GM12878 (cell line): ENCODE measurements around the gene CAMK4.

Experiments
- BACH1 ChIP-seq: fragments of 450-650 bp; IDR thresholded peaks from 2 replicates; pipeline ENCODE4 v1.6.1; 2017; ENCODE audit warnings: mild to moderate bottlenecking, borderline replicate concordance
- BRCA1 ChIP-seq: IDR thresholded peaks from 2 replicates; pipeline ENCODE4 v1.6.1; 2011; ENCODE audit warnings: low read depth, low read length, improper control_type of control experiment
- CTCF ChIP-seq, 3 experiments: IDR thresholded peaks in 2 of 3; conservative IDR thresholded peaks in 1 of 3; 2 replicates each; pipeline ENCODE4 v1.5.1; 2011; ENCODE audit warnings: low read depth in 3 of 3, low read length in 3 of 3, mild to moderate bottlenecking in 3 of 3, control low read depth in 2 of 3, moderate library complexity in 2 of 3, inconsistent platforms in 1 of 3, mixed read lengths in 1 of 3; ENCODE audit not compliant: control insufficient read depth in 2 of 3, insufficient read depth in 1 of 3; ENCODE audit errors: extremely low read depth in 1 of 3
- JUND ChIP-seq: IDR thresholded peaks from 2 replicates; pipeline ENCODE4 v1.6.1; 2012; ENCODE audit warnings: low read depth, mild to moderate bottlenecking, low read length, improper control_type of control experiment, moderate library complexity
- MEF2B ChIP-seq: fragments of 450-650 bp; IDR thresholded peaks from 2 replicates; pipeline ENCODE4 v1.6.1; 2018; ENCODE audit warnings: mild to moderate bottlenecking, moderate library complexity; ENCODE audit not compliant: partially characterized antibody, poor library complexity, severe bottlenecking
- NR2C1 ChIP-seq: fragments of 450-650 bp; IDR thresholded peaks from 2 replicates; pipeline ENCODE4 v1.6.1; 2017; ENCODE audit warnings: antibody characterized with exemption, mild to moderate bottlenecking, moderate library complexity
- PBX3 ChIP-seq: IDR thresholded peaks from 2 replicates; pipeline ENCODE4 v1.6.1; 2011; ENCODE audit warnings: mild to moderate bottlenecking, low read depth, low read length, moderate library complexity; ENCODE audit not compliant: insufficient replicate concordance
- SMAD1 ChIP-seq: fragments of 450-650 bp; IDR thresholded peaks from 2 replicates; pipeline ENCODE4 v1.6.1; 2018; ENCODE audit warnings: mild to moderate bottlenecking, low read depth; ENCODE audit not compliant: partially characterized antibody
- SMC3 ChIP-seq: IDR thresholded peaks from 2 replicates; pipeline ENCODE4 v1.6.1; 2011; ENCODE audit warnings: low read length, improper control_type of control experiment, borderline replicate concordance
- TCF12 ChIP-seq: IDR thresholded peaks from 2 replicates; pipeline ENCODE4 v1.6.1; 2011; ENCODE audit warnings: low read depth, mild to moderate bottlenecking, low read length
- USF2 ChIP-seq: IDR thresholded peaks from 2 replicates; pipeline ENCODE4 v1.6.1; 2011; ENCODE audit warnings: low read depth, low read length, improper control_type of control experiment, borderline replicate concordance
- ZNF274 ChIP-seq: IDR thresholded peaks from one replicate; pipeline ENCODE4 v1.8.0; 2011; ENCODE audit not compliant: insufficient read length, insufficient read depth

- no peak for TF ChIP-seq PBX3
- no peak for TF ChIP-seq ZNF274
- TF ChIP-seq SMC3 = no peak
- no peak for TF ChIP-seq MEF2B
- no peak for TF ChIP-seq SMAD1
- no peak for TF ChIP-seq NR2C1
- no peak for TF ChIP-seq USF2
- no peak for TF ChIP-seq CTCF (IDR thresholded peaks at IDR 0.05 in 2 of 3, conservative IDR thresholded peaks at IDR 0.05 in 1 of 3; ENCODE audit: control insufficient read depth in 2 of 3, extremely low read depth in 1 of 3, insufficient read depth in 1 of 3, low read depth in 3 of 3, low read length in 3 of 3)
- TF ChIP-seq BACH1 = no peak
- TF ChIP-seq JUND = no peak
- TF ChIP-seq TCF12 = no peak
- no peak for TF ChIP-seq BRCA1
These were observed 30.1 kb upstream of the CAMK4 start for GRCh38 chr5:111194053-111194452.
